Upper lobe of right lung (tissue), 1 donor: Measurements from ENCODE around the gene PRKACA. TPM values are rescaled to one million over a fixed set of nuclear protein-coding genes. Genes with fewer than 3 reads are reported as not detected.

ENCODE experiments used
- ATAC-seq: fragments of 200-7000 bp; cut with Tn5 transposase; one replicate; pipeline ENCODE4 v1.9.1; 2020; ENCODE audit warnings: mild to moderate bottlenecking, moderate library complexity
- DNase-seq: peaks from one replicate; pipeline ENCODE4 v3.0.0-alpha.2; 2020
- H3K27ac ChIP-seq: fragments of 200-600 bp; one replicate; pipeline ENCODE4 v1.8.0; 2022
- H3K27me3 ChIP-seq: fragments of 200-600 bp; one replicate; pipeline ENCODE4 v1.8.0; 2022; ENCODE audit warnings: mild to moderate bottlenecking
- H3K36me3 ChIP-seq: fragments of 200-600 bp; one replicate; pipeline ENCODE4 v1.8.0; 2022
- H3K4me1 ChIP-seq: fragments of 200-600 bp; one replicate; pipeline ENCODE4 v1.8.0; 2022
- H3K4me3 ChIP-seq: fragments of 200-600 bp; one replicate; pipeline ENCODE4 v1.8.0; 2022; ENCODE audit warnings: mild to moderate bottlenecking
- H3K9me3 ChIP-seq: fragments of 200-600 bp; one replicate; pipeline ENCODE4 v1.8.0; 2022
- CTCF ChIP-seq: fragments of 200-600 bp; IDR thresholded peaks from one replicate; pipeline ENCODE4 v1.8.0; 2022; ENCODE audit warnings: antibody characterized with exemption
- intact Hi-C: fragments of 100-400 bp; cut with DNase I; formaldehyde crosslinking; loops from one replicate; pipeline ENCODE4 v1.11.0; 2022
- total RNA-seq: library from RNA; stranded (reverse); fragmentation: NEBNext Ultra II Directional; extraction: Animal tissue kit (Norgen Biotek cat#: 25700); gene quantifications from one replicate; pipeline ENCODE4 v1.2.1, GENCODE V29; 2021
- donor health status: DM: no; HTN: yes; CAD: no; lungs with severe emphysema.

Gene PRKACA
- total RNA-seq, 1 donor from 2014 or later = 85.7 TPM

- H3K4me1 ChIP-seq = peaks cover 60% of the 10 kb centered on the region
- no peaks in the 10 kb centered on the region for H3K27me3 ChIP-seq
- peak overlapping the region; percentile 84 for H3K4me3 ChIP-seq
- H3K36me3 ChIP-seq = no peaks in the 10 kb centered on the region
- intact Hi-C loops = no loop called here
- H3K9me3 ChIP-seq = no peaks in the 10 kb centered on the region
- ATAC-seq (no peak), DNase-seq (peak; percentile 78)
- H3K27ac ChIP-seq = peak overlapping the region; percentile 78
- TF ChIP-seq CTCF = no peak
Measured at GRCh38 chr19:14116918-14117578, 514 bp downstream of the PRKACA start.

GRCh38 chr19:14116525-14116917 is 1.0 kb downstream of the PRKACA start:
- H3K36me3 ChIP-seq = no peaks in the 10 kb centered on the region
- no peak for TF ChIP-seq CTCF
- intact Hi-C loops = no loop called here

GRCh38 chr19:14115756-14116155 is 1.8 kb downstream of the PRKACA start:
- intact Hi-C loops = no loop called here
- Histone ChIP-seq H3K9me3 (no peaks in the 10 kb centered on the region), H3K4me1 (peaks cover 60% of the 10 kb centered on the region), H3K4me3 (peak overlapping the region; percentile 84), H3K27ac (peak overlapping the region; percentile 80), H3K36me3 (no peaks in the 10 kb centered on the region), H3K27me3 (no peaks in the 10 kb centered on the region)
- TF ChIP-seq CTCF = no peak
- DNase-seq (no peak), ATAC-seq (no peak)

More at GRCh38 chr19:14116525-14116917, 1.0 kb downstream of the PRKACA start:
- Histone ChIP-seq H3K9me3 (no peaks in the 10 kb centered on the region), H3K27ac (peak overlapping the region; percentile 80), H3K4me3 (peak overlapping the region; percentile 84), H3K4me1 (peaks cover 60% of the 10 kb centered on the region), H3K27me3 (no peaks in the 10 kb centered on the region)
- DNase-seq (no peak), ATAC-seq (no peak)

GRCh38 chr19:14114854-14115253 is 2.7 kb downstream of the PRKACA start:
- ATAC-seq (peak; percentile 3), DNase-seq (peak; percentile 80)
- intact Hi-C loops = no loop called here
- Histone ChIP-seq H3K27ac (peak overlapping the region; percentile 80), H3K27me3 (no peaks in the 10 kb centered on the region), H3K36me3 (no peaks in the 10 kb centered on the region), H3K4me1 (peaks cover 53% of the 10 kb centered on the region), H3K4me3 (no peak overlapping the region), H3K9me3 (no peaks in the 10 kb centered on the region)
- TF ChIP-seq CTCF = peak; percentile 64

GRCh38 chr19:14114439-14114838 is 3.1 kb downstream of the PRKACA start:
- H3K4me1 ChIP-seq = peaks cover 49% of the 10 kb centered on the region

More at GRCh38 chr19:14114439-14114838, 3.1 kb downstream of the PRKACA start:
- peak overlapping the region; percentile 80 for H3K27ac ChIP-seq
- H3K36me3 ChIP-seq = no peaks in the 10 kb centered on the region
- ATAC-seq (no peak), DNase-seq (no peak)
- intact Hi-C loops = no loop called here
- no peak overlapping the region for H3K4me3 ChIP-seq
- H3K27me3 ChIP-seq = no peaks in the 10 kb centered on the region
- no peaks in the 10 kb centered on the region for H3K9me3 ChIP-seq
- no peak for TF ChIP-seq CTCF
